ENCODE data around the gene PRUNE1.

Gene PRUNE1

GRCh38 chr1:150981177-150981804, 27.0 kb upstream of the PRUNE1 start:
- no peak for DNase-seq (ENCODE audit: extremely low read depth, low read depth)
- TF ChIP-seq CTCF (IDR thresholded peaks at IDR 0.05; ENCODE audit: low read depth, low read length), result no peak

- no peak for TF ChIP-seq CTCF (IDR thresholded peaks at IDR 0.05; ENCODE audit: low read depth, low read length)
- DNase-seq (ENCODE audit: extremely low read depth, low read depth), result no peak
Measured at GRCh38 chr1:150981805-150982712, 26.2 kb upstream of the PRUNE1 start, which contains the start of gene ANXA9. ANXA9 (plus strand) TSS chr1:150982292; CDS start chr1:150983106, 814 bp downstream.

GRCh38 chr1:150985179-150985825, 22.9 kb upstream of the PRUNE1 start:
- TF ChIP-seq CTCF (IDR thresholded peaks at IDR 0.05; ENCODE audit: low read depth, low read length), result no peak
- no peak for DNase-seq (ENCODE audit: extremely low read depth, low read depth)

- no peak for DNase-seq (ENCODE audit: extremely low read depth, low read depth)
- TF ChIP-seq CTCF (IDR thresholded peaks at IDR 0.05; ENCODE audit: low read depth, low read length), result no peak
Measured at GRCh38 chr1:150987924-150988323, 20.3 kb upstream of the PRUNE1 start.

GRCh38 chr1:150992626-150993025, 15.6 kb upstream of the PRUNE1 start:
- DNase-seq (ENCODE audit: extremely low read depth, low read depth), result no peak
- no peak for TF ChIP-seq CTCF (IDR thresholded peaks at IDR 0.05; ENCODE audit: low read depth, low read length)

GRCh38 chr1:150994248-150994647, 14.0 kb upstream of the PRUNE1 start:
- no peak for TF ChIP-seq CTCF (IDR thresholded peaks at IDR 0.05; ENCODE audit: low read depth, low read length)
- no peak for DNase-seq (ENCODE audit: extremely low read depth, low read depth)

- no peak for DNase-seq (ENCODE audit: extremely low read depth, low read depth)
- no peak for TF ChIP-seq CTCF (IDR thresholded peaks at IDR 0.05; ENCODE audit: low read depth, low read length)
Measured at GRCh38 chr1:150995460-150995859, 12.8 kb upstream of the PRUNE1 start.
